Endometrial microvascular endothelial cells (primary cell): Measurements from ENCODE around the gene USP12. TPM values are rescaled to one million over a fixed set of nuclear protein-coding genes. Genes with fewer than 3 reads are reported as not detected.
"Not testable (repeated sequence)": the region's sequence is repeated elsewhere in the genome, so short reads cannot be mapped to it uniquely, and the experiment has no call there.

ENCODE experiments used
- in situ Hi-C: cut with HindIII; loops from 2 replicates; pipeline ENCODE4 v1.10.0; 2017; ENCODE audit warnings: low sequenced_read_pairs, low pct_unique_long_range_greater_than_20kb; ENCODE audit errors: inconsistent ontology term
- total RNA-seq: library from RNA; depleted of rRNA; stranded (reverse); fragments of >200 nt; gene quantifications from one replicate; pipeline ENCODE4 v1.2.3, GENCODE V29; 2015; ENCODE audit errors: inconsistent ontology term

USP12 gene
- total RNA-seq, 1 donor from 2014 or later: 40.0 TPM

DNA sequence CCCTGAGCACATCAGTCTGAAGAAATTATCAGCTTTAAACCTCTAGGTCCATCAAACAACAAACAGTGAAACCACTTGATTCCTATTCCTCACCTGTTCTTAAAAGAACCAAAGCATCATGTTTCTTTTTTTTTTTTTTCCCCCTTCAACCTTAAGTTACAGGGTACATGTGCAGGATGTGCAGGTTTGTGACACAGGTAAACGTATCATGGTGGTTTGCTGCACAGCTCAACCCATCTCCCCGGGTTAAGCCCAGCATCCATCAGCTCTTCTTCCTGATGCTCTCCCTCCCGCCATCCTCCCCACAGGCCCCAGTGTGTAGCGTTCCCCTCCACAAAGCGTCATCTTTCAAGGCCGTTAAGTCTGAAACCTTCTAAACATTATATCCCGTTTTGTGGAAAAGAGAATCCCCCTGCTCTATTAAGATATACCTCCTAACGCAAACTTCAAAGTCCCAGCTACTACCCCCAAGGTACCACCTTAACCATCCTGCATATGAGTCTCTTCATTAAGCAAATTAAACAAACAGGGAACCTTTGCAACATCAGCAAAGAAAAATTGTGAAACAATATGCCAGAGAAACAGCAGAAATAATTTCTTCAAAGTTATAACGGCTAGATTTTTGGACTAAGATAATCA is 10.8 kb downstream of the USP12 start:
- in situ Hi-C loops: no loop called here

DNA sequence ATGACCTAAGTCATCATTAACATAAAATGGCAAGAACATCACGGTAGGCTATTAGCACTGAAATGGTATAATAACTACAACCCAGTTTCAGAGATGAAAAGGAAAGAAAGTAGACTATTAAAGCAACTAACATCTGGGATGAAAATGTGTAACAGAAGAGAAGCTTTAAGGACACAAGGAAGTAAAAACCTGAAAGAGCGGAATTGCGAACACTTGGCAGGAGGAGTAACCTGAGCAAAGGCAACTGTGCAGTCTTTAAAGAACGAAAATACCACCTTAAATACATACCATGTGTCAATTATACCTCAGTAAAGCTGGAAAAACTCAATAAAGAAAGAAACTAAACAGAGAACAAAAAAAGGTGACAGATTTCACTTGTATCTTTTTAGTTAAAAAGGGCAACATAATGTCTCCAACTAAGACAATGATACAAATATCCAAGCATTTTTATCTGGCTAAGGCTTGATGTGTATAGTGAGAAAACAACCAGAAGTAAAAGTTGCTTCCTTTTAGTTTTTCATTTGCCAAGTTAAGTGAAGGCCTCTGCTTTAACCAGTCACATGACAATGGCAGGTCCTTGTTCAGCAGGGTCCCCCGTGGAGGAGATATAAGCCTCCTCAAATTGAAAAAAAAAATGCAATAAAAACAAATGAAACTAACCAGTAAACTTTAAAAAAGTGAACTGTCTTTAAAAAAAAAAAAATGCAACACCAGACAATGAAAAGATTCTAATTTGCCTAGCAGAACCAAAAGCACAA is 11.6 kb downstream of the USP12 start:
- in situ Hi-C loops: no loop called here

DNA sequence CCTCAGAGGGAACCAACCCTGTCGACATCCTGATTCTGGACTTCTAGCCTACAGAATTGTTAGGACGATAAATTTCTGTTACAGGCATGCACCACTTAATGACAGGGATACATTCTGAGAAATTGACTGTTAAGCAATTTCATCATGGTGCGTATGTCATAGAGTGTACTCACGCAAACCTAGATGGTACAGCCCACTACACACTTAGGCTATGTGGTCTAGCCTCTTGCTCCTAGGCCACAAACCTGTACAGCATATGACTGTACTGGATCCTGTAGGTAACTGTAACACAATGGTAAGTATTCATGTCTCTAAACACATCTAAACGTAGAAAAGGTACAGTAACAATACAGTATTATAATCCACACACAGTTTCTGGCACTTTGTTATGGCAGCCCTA is 13.3 kb downstream of the USP12 start:
- in situ Hi-C loops: no loop called here

DNA sequence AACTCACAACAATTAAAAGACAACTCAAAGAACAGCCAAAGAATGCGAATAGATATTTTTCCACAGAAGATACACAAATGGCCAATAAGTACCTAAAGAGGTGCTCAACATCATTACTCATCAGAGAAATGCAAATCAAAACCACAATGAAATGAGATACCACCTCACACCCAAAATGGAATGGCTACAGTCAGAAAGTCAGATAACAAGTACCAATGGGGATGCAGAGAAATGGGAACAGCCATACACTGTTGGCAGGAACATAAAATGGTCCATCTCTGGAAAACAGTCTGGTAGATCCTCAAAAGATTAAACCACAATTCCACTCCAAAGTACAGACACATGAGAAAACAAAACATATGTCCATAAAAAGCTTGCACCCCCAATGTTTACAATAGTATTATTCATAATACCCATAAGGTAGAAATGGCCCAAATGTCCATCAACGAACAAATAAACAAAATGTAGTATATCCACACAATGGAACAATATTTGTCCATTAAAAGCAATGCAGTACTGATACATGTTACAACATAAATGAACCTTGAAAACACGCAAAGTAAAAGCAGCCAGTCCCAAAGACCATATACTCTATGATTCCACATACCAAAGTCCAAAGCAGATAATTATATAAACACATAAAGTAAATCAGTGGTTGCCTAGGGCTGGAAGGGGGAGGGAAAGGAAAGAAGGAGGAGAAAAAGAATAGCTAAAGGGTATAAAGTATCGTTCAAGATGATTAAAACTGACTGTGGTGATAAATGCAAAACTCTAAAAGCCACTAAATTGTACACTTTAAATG is 19.6 kb downstream of the USP12 start:
- in situ Hi-C loops: no loop called here

DNA sequence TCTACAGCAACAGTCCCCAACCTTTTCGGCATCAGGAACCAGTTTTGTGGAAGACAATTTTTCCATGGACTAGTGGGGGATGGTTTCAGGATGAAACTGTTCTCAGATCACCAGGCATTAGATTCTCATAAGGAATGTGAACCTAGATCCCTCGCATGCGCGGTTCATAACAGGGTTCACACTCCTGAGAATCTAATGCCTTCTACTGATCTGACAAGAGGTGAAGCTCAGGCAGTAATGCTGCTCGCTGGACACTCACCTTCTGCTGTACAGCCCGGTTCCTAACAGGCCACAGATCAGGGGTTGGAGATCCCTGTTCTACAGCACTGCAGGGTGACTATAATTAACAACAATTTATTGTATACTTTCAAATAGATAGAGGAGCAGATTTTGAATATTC is 21.9 kb downstream of the USP12 start:
- in situ Hi-C loops: no loop called here

DNA sequence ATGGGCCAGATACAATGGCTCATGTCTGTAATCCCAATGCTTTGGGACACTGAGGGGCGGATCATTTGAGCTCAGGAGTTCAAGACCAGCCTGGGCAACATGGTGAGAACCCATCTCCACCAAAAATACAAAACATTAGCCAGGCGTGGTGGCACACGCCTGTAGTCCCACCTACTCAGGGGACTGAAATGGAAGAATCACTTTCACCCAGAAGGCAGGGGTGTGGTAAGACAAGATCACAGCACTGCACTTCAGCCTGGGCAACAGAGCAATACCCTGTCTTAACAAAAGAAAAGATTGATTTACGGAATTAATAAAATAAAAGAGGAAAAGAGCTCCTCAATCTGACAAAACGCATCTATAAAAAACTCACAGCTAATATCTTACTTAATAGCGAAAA is 22.7 kb downstream of the USP12 start:
- in situ Hi-C loops: no loop called here

DNA sequence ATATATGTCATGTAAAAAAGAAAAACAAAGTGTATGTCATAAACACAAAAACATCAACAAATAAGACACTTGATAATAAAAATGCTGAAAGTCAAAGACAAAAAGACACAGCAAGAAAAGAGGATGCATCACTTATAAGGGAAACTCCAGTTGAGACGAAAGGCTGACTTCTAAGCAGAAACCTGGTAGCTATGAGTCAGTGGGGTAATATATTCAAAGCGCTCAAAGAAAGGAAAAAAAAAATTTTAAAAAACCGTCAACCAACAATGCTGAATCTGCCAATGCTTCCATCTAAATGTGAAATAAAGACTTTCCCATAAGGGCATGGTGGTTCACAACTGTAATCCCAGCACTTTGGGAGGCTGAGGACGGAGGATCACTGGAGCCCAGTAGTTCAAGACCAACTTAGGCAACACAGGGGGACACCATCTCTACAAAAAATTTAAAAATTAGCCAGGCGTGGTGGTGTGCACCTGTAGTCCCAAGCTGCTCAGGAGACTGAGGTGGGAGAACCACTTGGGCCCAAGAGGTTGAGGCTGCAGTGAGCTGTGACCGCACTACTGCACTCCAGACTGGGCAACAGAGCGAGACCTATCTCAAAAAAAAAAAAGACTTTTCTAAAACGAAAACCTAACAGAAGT is 24.0 kb downstream of the USP12 start:
- in situ Hi-C loops: no loop called here

DNA sequence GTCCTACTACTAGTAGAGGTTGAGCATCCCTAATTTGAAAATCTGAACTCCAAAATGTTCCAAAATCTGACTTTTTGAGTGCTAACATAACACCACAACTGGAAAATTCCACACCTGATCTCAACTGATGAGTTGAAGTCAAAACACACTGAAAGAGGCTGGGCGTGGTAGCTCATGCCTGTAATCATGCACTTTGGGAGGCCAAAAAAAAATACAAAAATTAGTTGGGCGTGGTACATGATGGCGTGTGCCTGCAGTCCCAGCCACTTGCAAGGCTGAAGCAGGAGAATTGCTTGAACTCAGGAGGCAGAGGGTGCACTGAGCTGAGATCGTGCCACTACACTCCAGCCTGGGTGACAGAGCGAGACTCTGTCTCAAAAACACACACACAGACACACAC is 29.9 kb downstream of the USP12 start:
- in situ Hi-C loops: no loop called here

DNA sequence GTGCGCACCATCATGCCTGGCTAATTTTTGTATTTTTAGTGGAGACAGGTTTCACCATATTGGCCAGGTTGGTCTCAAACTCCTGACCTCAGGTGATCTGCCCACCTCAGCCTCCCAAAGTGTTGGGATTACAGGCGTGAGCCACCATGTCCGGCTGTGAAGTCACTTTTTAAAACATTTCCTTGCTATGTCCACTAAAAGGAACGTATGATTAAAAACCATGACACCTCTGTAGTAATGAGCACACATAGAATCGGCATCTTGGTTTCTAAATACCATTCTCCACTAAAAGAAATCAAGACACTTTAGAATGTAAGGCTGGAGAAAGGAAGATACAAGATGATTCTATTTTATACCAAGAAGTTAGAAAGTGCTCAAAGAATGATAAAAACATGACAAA is 30.5 kb downstream of the USP12 start:
- in situ Hi-C loops: not testable (repeated sequence)

DNA sequence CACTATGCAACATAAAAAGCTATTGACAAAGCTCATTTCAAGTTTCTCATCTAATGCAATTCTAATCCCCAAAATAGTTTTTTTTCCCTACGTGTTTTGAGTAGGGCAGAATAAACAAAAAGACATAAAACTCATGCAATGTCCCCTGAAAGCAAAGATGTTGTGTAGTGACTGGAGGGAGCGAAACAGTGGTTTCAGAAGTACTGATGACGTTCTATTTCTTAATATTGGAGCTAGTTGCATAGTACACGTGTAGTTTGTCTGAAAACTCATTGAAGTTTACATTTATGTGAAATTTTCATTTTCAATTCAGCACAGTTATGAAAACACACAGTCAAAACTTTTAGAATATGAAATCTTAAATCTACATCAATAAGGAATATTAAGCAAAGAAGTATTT is 31.6 kb downstream of the USP12 start:
- in situ Hi-C loops: no loop called here

DNA sequence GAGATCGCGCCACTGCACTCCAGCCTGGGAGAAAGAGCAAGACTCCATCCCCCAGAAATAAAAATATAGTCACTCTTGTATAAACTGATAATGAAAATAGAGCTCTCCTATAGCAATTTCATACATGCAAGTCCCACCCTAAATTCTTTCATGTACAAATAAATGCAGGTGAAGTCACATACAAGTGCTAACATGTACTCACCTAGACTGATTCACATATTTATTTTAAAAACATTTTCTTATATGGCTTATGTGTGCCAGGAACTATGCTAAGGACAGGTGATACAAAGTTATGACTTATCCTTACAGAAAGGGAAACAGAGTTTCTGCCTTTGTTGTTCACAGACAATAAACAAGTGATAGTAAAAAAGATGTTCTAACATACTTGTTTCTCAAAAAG is 32.0 kb downstream of the USP12 start:
- in situ Hi-C loops: no loop called here

DNA sequence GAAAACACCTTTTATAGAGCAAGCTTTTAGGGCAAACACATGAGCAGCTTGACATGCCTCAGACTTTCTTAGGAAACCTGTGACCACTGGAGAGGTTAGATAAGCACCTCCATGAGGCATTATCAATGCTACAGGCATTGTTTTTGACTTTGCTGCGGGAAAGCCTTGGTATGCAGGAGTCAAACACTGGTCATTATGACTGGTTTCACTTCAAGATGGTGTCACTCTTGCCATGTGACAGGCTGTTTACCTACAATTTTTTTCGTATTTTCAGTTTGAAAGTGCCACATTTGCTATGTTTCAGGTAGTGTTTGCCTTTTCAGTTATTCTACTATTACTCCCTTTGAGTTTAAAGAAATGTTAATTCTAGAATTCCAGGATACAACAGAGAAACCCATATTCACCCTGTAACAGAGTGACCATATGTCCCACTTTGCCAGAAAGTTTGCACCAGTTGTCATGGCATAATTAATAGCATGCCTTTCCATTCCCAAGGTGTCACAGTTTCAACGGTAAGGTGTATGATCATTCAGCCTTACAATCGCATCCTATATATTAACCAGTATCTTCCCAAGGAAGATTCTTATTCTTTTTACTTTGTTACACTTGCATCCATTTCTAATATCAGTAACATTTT is 33.0 kb downstream of the USP12 start:
- in situ Hi-C loops: no loop called here

DNA sequence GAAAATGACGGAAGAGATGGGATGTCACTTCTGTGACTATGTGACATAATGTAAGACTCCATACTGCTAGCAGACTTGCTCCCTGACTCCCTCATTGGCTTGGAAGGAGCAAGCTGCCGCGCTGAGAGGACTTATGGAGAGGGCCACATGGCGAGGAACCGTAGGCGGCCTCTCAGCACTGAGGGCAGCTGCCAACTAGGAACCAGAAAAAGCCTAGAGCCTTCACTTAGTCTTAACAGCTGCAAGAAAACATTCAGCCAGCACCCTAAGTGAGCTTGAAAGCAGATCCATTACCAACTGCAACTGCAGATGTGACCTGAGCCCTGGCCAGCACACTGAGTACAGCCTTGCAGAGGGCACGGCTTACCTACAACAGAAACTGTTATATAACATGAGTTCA is 33.9 kb downstream of the USP12 start:
- in situ Hi-C loops: no loop called here

DNA sequence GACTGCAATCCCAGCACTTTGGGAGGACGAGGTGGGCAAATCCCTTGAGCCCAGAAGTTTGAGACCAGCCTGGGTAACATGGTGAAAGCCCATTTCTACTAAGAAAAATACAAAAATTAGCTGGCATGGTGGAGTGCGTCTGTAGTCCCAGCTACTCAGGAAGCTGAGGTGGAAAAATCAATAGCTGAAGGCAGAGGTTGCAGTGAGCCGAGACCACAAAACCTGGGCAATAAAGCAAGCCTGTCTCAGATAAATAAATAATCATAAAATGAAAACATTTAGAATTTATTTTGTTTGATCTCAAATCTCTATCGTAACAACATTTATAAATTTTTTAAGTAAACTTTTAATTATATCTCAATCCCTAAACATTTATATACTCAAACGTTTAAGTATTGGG is 36.6 kb downstream of the USP12 start:
- in situ Hi-C loops: no loop called here

DNA sequence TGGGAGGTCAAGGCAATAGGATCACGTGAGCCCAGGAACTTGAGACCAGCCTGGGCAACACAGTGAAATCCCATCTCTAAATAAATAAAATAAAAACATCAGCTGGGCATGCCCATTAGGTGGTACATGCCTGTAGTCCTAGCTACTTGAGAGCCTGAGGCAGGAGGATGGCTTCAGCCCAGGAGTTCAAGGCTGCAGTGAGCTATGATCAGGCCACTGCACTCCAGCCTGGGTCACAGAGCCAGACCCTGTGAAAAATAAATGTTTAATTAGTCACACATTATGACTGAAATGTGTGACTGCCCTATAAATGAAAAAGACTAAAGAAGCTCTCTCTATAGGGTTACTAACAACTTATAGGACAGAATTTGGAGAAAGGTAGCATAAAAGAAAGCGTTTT is 37.7 kb downstream of the USP12 start:
- in situ Hi-C loops: no loop called here

DNA sequence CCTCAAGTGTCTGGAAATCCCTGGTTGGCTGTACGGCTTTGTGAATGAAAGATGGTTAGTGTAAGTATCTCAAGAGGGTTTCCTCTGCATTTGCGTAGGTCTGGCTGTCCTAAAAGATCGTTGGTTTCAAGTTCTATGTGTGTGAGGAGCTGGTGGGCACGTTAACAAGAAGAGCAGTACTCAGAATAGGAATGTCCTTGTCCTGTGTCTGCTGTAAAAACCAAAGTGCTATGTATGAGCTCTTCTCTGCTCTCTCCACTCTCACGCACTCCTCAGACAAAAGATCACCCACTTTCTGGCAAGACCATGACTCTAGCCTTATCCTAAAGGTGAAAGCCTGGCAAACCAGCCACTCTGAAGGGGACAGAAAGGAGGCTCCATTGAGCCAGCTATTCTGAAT is 39.1 kb downstream of the USP12 start:
- in situ Hi-C loops: no loop called here

DNA sequence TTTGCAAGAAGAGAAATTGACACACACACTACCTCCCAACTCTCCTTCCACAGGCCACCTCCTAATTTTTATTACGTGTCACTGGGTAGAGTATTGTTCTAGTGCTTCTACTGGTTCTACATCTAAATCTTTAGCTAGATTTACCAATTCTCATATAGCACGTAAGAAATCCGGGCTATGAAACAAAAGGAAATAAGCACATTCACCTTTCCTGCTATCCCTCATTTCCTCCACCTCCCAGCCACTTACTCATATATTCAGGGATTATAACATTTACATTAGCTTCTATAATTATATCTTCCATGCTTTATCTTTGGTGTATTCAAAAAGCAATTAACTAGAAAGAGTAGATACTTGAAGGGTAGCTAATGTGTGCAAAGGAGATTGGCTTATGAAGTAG is 39.7 kb downstream of the USP12 start:
- in situ Hi-C loops: no loop called here

DNA sequence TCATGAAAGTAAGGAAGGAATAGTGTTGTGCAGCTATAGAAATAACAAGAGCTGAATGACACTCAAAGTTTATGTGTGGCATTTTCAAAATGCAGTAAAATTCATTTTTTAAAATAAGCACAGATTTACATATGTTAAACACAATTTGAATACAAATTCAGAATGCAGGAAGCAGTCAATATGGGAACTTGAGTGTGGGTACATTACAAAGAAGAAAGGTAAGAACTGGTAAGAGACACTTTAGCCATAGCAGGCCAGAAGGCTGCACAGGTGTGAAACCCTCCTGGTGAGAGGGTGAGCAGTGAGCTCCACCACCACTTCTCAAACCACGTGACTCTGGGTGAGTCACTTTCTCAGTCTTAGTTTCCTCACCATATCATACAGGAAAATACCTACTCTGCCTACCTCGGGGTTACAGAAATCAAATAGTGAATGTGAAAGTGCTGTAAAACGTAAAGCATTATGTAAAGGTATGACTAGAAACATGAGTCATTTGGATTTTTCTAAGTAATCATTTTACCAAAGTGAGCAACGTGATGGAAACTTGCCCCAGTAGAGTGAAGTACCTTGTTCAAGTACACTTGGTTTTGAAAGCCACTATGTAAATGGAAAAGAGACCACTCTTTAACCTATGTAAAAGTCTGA is 40.5 kb downstream of the USP12 start:
- in situ Hi-C loops: no loop called here
